ENCODE results near the gene HS1BP3.

Gene HS1BP3

GRCh38 chr2:20651731-20652099 lies 817 bp upstream of the HS1BP3 start:
- no peak for TF ChIP-seq CTCF (conservative IDR thresholded peaks at IDR 0.05; ENCODE audit: low read depth, low read length)
- peaks cover 10% of the 10 kb centered on the region for H3K4me1 ChIP-seq (ENCODE audit: low read depth, poor library complexity, severe bottlenecking)
- peak overlapping the region; percentile 33; the same call in 1 of the 2 replicates for H3K9ac ChIP-seq
- no peak overlapping the region; the same call in 1 of the 2 replicates for H3K27ac ChIP-seq
- peak overlapping the region; percentile 80 for H3K4me2 ChIP-seq
- peak overlapping the region; percentile 93 for H2AFZ ChIP-seq (ENCODE audit: low read depth)
- no peaks in the 10 kb centered on the region; the same call in 1 of the 2 replicates for H3K79me2 ChIP-seq (ENCODE audit: insufficient read depth, low read depth)
- no peaks in the 10 kb centered on the region for H3K36me3 ChIP-seq (ENCODE audit: insufficient read depth)
- no peaks in the 10 kb centered on the region for H4K20me1 ChIP-seq (ENCODE audit: insufficient read depth)
- no peaks in the 10 kb centered on the region for H3K27me3 ChIP-seq (ENCODE audit: insufficient read depth, low read depth)
- no peak overlapping the region for H3K4me3 ChIP-seq (IDR thresholded peaks at IDR 0.05; ENCODE audit: insufficient read depth, low read depth, low read length)

- Histone ChIP-seq H3K27me3 (ENCODE audit: insufficient read depth, low read depth) (no peaks in the 10 kb centered on the region), H2AFZ (ENCODE audit: low read depth) (peak overlapping the region; percentile 93), H3K79me2 (ENCODE audit: insufficient read depth, low read depth) (no peaks in the 10 kb centered on the region; the same call in 1 of the 2 replicates), H4K20me1 (ENCODE audit: insufficient read depth) (no peaks in the 10 kb centered on the region), H3K4me1 (ENCODE audit: low read depth, poor library complexity, severe bottlenecking) (peaks cover 10% of the 10 kb centered on the region), H3K9ac (peak overlapping the region; percentile 78), H3K4me3 (IDR thresholded peaks at IDR 0.05; ENCODE audit: insufficient read depth, low read depth, low read length) (peak overlapping the region; percentile 90), H3K36me3 (ENCODE audit: insufficient read depth) (no peaks in the 10 kb centered on the region), H3K27ac (peak overlapping the region; percentile 44), H3K4me2 (peak overlapping the region; percentile 97)
- no peak for TF ChIP-seq CTCF (conservative IDR thresholded peaks at IDR 0.05; ENCODE audit: low read depth, low read length)
Observed at GRCh38 chr2:20650393-20650876, 463 bp downstream of the HS1BP3 start.

- peak overlapping the region; percentile 78; the same call in 1 of the 2 replicates for H3K9ac ChIP-seq
- peak overlapping the region; percentile 93 for H2AFZ ChIP-seq (ENCODE audit: low read depth)
- H3K4me1 ChIP-seq (ENCODE audit: low read depth, poor library complexity, severe bottlenecking), result peaks cover 10% of the 10 kb centered on the region
- no peaks in the 10 kb centered on the region for H3K27me3 ChIP-seq (ENCODE audit: insufficient read depth, low read depth)
- H3K36me3 ChIP-seq (ENCODE audit: insufficient read depth), result no peaks in the 10 kb centered on the region
- no peak overlapping the region for H3K27ac ChIP-seq
- TF ChIP-seq CTCF (conservative IDR thresholded peaks at IDR 0.05; ENCODE audit: low read depth, low read length), result no peak
- H4K20me1 ChIP-seq (ENCODE audit: insufficient read depth), result no peaks in the 10 kb centered on the region
- H3K79me2 ChIP-seq (ENCODE audit: insufficient read depth, low read depth), result no peaks in the 10 kb centered on the region; the same call in 1 of the 2 replicates
- no peak overlapping the region for H3K4me3 ChIP-seq (IDR thresholded peaks at IDR 0.05; ENCODE audit: insufficient read depth, low read depth, low read length)
- peak overlapping the region; percentile 97 for H3K4me2 ChIP-seq
Observed at GRCh38 chr2:20649976-20650375, 922 bp downstream of the HS1BP3 start.

GRCh38 chr2:20649576-20649975 lies 1.3 kb downstream of the HS1BP3 start:
- no peak overlapping the region for H3K27ac ChIP-seq
- no peaks in the 10 kb centered on the region for H3K27me3 ChIP-seq (ENCODE audit: insufficient read depth, low read depth)
- H4K20me1 ChIP-seq (ENCODE audit: insufficient read depth), result no peaks in the 10 kb centered on the region
- no peaks in the 10 kb centered on the region; the same call in 1 of the 2 replicates for H3K79me2 ChIP-seq (ENCODE audit: insufficient read depth, low read depth)
- H3K36me3 ChIP-seq (ENCODE audit: insufficient read depth), result no peaks in the 10 kb centered on the region
- no peak overlapping the region for H3K9ac ChIP-seq
- peak overlapping the region; percentile 97 for H3K4me2 ChIP-seq
- no peak overlapping the region for H2AFZ ChIP-seq (ENCODE audit: low read depth)
- TF ChIP-seq CTCF (conservative IDR thresholded peaks at IDR 0.05; ENCODE audit: low read depth, low read length), result no peak
- H3K4me1 ChIP-seq (ENCODE audit: low read depth, poor library complexity, severe bottlenecking), result peaks cover 10% of the 10 kb centered on the region
- no peak overlapping the region for H3K4me3 ChIP-seq (IDR thresholded peaks at IDR 0.05; ENCODE audit: insufficient read depth, low read depth, low read length)

Data from KMS-11 (cell line).